Adrenal gland (tissue), 19 donors: ENCODE results near the gene ZSCAN16. TPM values are rescaled to one million over a fixed set of nuclear protein-coding genes. Genes with fewer than 3 reads are reported as not detected.
A peak's percentile ranks its signal among the peaks of the same experiment; 100 is the strongest.
"Not testable (repeated sequence)": the region's sequence is repeated elsewhere in the genome, so short reads cannot be mapped to it uniquely, and the experiment has no call there.

ENCODE experiments used
- DNase-seq, 7 donors: peaks; one replicate each; pipeline ENCODE4 v3.0.0-alpha.2; 2019 to 2020
- H3K27ac ChIP-seq, 5 donors: fragments of 200-600 bp; sonication (generic) in 4 of 5; 1 replicate in 3 of 5; 2 replicates in 2 of 5; pipeline versions ENCODE4 v1.5.1 to v1.8.0; 2016 to 2020; ENCODE audit warnings: mild to moderate bottlenecking in 1 of 5
- H3K27me3 ChIP-seq: fragments of 200-600 bp; 2 replicates; pipeline ENCODE4 v1.8.0; 2021
- H3K36me3 ChIP-seq, 2 donors: fragments of 200-600 bp; replicated peaks in 1 of 2; 1 replicate in 1 of 2; 2 replicates in 1 of 2; pipeline versions ENCODE4 v1.5.1 to v1.8.0; 2018 to 2022
- H3K4me1 ChIP-seq, 2 donors: fragments of 200-600 bp; replicated peaks in 1 of 2; 1 replicate in 1 of 2; 2 replicates in 1 of 2; pipeline versions ENCODE4 v1.5.1 to v1.8.0; 2018 to 2021
- H3K4me3 ChIP-seq, 4 donors: fragments of 200-600 bp; sonication (generic) in 3 of 4; one replicate each; pipeline ENCODE4 v1.5.1; 2016 to 2018
- H3K9me3 ChIP-seq, 3 donors: fragments of 200-600 bp; sonication (generic) in 1 of 3; replicated peaks in 1 of 3; 1 replicate in 2 of 3; 2 replicates in 1 of 3; pipeline versions ENCODE4 v1.5.1 to v1.8.0; 2016 to 2021
- POLR2A ChIP-seq, 2 donors: fragments of 450-650 bp; IDR thresholded peaks; one replicate each; pipeline ENCODE4 v1.6.1; 2017; ENCODE audit warnings: antibody characterized with exemption in 2 of 2, mild to moderate bottlenecking in 2 of 2, moderate library complexity in 1 of 2
- WGBS, 4 donors: extraction: QIAGEN DNeasy Blood & Tissue Kit in 2 of 4; methylation state at CpG; one replicate each; pipeline versions ENCODE4 v1.1.5 to v1.1.7; 2013 to 2017; 5-methylcytosine and 5-hydroxymethylcytosine counted together
- intact Hi-C, 2 donors: fragments of 100-400 bp; cut with DNase I; formaldehyde crosslinking; loops; one replicate each; pipeline versions ENCODE4 v1.14.1 to v1.15.0; 2022 to 2023
- long read RNA-seq, 10 donors: library from polyadenylated mRNA in 3 of 10; unstranded in 2 of 10; stranded (forward) in 1 of 10; transcript quantifications; one replicate each; pipeline ENCODE4 v2.0.0 and lab custom pipeline, GENCODE V29; 2021 to 2026
- polyA plus RNA-seq, 3 donors: library from polyadenylated mRNA; stranded (reverse); fragments of 200-250 nt in 2 of 3; fragments of 350-450 nt in 1 of 3; fragmentation: Illumina TruSeq in 1 of 3; extraction: RNeasy Lipid Tissue Mini Kit (QIAGEN cat#74804) in 1 of 3; gene quantifications; one replicate each; pipeline ENCODE4 v1.2.3, GENCODE V29; 2013 to 2014
- total RNA-seq, 9 donors: library from RNA; depleted of rRNA in 4 of 9; stranded (reverse); fragments of >200 nt in 4 of 9; fragments of 120-200 nt in 1 of 9; fragmentation: NEBNext Ultra II Directional in 1 of 9; extraction: Animal tissue kit (Norgen Biotek cat#: 25700) in 1 of 9; gene quantifications; one replicate each; pipeline versions ENCODE4 v1.1.0 to v1.2.4, GENCODE V29; 2013 to 2023
- TF ChIP-seq, protein P1 (sequence below), 6 experiments: fragments of 450-650 bp in 4 of 6; fragments of 200-600 bp in 2 of 6; sonication (generic) in 1 of 6; IDR thresholded peaks; 1 replicate in 5 of 6; 2 replicates in 1 of 6; pipeline versions ENCODE4 v1.5.1 to v1.8.0; 2016 to 2021; ENCODE audit warnings: antibody characterized with exemption in 6 of 6, mild to moderate bottlenecking in 2 of 6, moderate library complexity in 1 of 6
- donor health status: healthy with polysubstance abuse.
- donor health status: Bipolar disorder and iron deficiency.
- donor health status: DM: yes; HTN: yes; CAD: no.
- donor health status: DM: no; HTN: no; CAD: no.
- donor health status: DM: no; HTN: no; CAD: no.
- donor health status: DM: yes; HTN: yes; CAD: no.

ZSCAN16 gene
- total RNA-seq (1 to 10 TPM; 1.8 to 6.9 (median 4.2) TPM), polyA plus RNA-seq (1 to 10 TPM; 7.9 to 9.6 (median 8.3) TPM)
- long read RNA-seq, donor 1, result 0 reads
- long read RNA-seq, donor 2, result 0 reads
- long read RNA-seq, donor 3, partial matches to known transcripts, result 0 of 36 reads
- long read RNA-seq, donor 3, other reads (novel, unspliced or antisense), result 35 of 36 reads
- long read RNA-seq, donor 4, transcript ZSCAN16-201 (4 exons, 1,328 nt), result major isoform, 8 of 10 reads
- long read RNA-seq, donor 4, partial matches to known transcripts, result 0 of 10 reads
- long read RNA-seq, donor 4, other reads (novel, unspliced or antisense), result 2 of 10 reads
- long read RNA-seq, donor 5, partial matches to known transcripts, result 1 of 3 reads
- long read RNA-seq, donor 5, other reads (novel, unspliced or antisense), result 0 of 3 reads
- long read RNA-seq, donor 6, transcript ZSCAN16-201 (4 exons, 1,328 nt), result major isoform, 5 of 6 reads
- long read RNA-seq, donor 6, partial matches to known transcripts, result 0 of 6 reads
- long read RNA-seq, donor 6, other reads (novel, unspliced or antisense), result 1 of 6 reads
- long read RNA-seq, donor 7, result 0 reads
- long read RNA-seq, donor 8, partial matches to known transcripts, result 76 of 76 reads
- long read RNA-seq, donor 8, other reads (novel, unspliced or antisense), result 0 of 76 reads
- long read RNA-seq, donor 9, result 0 reads
- long read RNA-seq, donor 10, result 0 reads

DNA sequence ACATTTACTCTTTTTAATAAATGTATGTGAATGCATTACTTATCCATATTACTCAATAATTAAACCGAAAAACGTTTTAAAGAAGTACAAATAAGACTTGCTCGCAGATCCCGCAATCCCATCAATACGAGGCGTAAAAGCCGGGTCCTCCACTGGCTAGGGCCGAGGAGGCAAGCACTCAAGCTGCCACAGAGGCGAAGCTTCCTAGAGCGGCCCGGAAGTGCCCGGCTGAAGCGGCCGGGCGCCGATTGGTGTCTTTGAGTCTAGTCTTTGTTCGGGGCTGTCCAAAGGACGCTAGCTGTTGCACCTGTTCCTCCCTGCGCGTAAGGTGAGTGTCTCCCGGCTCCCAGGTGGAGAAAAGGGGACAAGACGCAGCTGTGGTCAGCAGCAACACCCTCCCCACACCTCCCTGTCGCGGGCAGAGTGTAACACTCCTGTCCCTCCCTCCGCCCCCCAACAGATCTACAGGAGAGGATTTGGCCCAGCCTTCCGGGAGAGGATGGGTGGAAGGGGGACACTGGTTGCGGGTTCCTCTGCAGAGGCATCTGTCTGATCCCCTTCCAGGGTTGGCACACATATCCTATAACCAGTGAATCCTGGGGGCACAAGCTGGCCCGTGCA is at the start of gene ZSCAN16:
TSS of gene ZSCAN16 (plus strand) at position 260 of the 621 bp plus-strand sequence. CDS start 835 bp downstream, outside the sequence.
- Histone ChIP-seq H3K4me1 (peaks cover 4 to 18% of the 10 kb centered on the region in 2 donors), H3K36me3 (peaks cover 0 to 19% of the 10 kb centered on the region in 2 donors), H3K27me3 (no peaks in the 10 kb centered on the region), H3K27ac (peak within 1 kb of the TSS in 4 of 5 donors; percentile 22 to 83 (median 48)), H3K9me3 (no peaks in the 10 kb centered on the region), H3K4me3 (peak within 1 kb of the TSS; percentile 38 to 68 (median 52))
- WGBS, 4 donors, result 0 to 4% (median 2%) methylated on average over 9 to 28 of the region's 28 CpGs
- TF ChIP-seq, protein P1, sequence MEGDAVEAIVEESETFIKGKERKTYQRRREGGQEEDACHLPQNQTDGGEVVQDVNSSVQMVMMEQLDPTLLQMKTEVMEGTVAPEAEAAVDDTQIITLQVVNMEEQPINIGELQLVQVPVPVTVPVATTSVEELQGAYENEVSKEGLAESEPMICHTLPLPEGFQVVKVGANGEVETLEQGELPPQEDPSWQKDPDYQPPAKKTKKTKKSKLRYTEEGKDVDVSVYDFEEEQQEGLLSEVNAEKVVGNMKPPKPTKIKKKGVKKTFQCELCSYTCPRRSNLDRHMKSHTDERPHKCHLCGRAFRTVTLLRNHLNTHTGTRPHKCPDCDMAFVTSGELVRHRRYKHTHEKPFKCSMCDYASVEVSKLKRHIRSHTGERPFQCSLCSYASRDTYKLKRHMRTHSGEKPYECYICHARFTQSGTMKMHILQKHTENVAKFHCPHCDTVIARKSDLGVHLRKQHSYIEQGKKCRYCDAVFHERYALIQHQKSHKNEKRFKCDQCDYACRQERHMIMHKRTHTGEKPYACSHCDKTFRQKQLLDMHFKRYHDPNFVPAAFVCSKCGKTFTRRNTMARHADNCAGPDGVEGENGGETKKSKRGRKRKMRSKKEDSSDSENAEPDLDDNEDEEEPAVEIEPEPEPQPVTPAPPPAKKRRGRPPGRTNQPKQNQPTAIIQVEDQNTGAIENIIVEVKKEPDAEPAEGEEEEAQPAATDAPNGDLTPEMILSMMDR (IDR thresholded peaks at IDR 0.05), result no peak
- peak in 1 of 2 donors; percentile 28 for TF ChIP-seq POLR2A (IDR thresholded peaks at IDR 0.05)
- DNase-seq, result peak; percentile 77 to 87 (median 79)
- intact Hi-C loops, result no loop called here

DNA sequence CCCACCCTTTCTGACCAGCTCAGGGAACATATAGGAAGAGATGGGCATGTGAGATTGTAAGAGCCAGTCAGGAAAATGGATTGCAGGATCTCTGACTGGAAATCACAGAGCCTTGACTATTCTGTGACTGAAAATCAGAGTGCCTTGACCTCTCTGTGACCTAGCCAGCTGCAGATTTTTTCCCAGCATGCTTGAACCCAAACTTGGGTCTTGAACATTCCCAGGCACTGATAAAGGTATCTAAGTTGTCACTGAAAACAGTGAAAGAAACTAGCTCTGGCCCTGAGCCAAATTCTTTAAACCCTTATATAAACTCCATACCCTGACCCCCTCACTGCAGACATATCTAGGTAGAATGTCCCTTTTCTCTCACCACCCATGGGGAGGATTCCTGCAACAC is 46.4 kb upstream of the ZSCAN16 start:
- Histone ChIP-seq H3K27ac (no peak overlapping the region), H3K36me3 (no peaks in the 10 kb centered on the region), H3K4me3 (no peak overlapping the region), H3K27me3 (no peaks in the 10 kb centered on the region), H3K9me3 (no peaks in the 10 kb centered on the region), H3K4me1 (peaks cover 6 to 8% of the 10 kb centered on the region in 2 donors)
- intact Hi-C loops, result no loop called here
- DNase-seq, result no peak
- TF ChIP-seq, protein P1 (IDR thresholded peaks at IDR 0.05), result no peak
- TF ChIP-seq POLR2A (IDR thresholded peaks at IDR 0.05), result no peak

DNA sequence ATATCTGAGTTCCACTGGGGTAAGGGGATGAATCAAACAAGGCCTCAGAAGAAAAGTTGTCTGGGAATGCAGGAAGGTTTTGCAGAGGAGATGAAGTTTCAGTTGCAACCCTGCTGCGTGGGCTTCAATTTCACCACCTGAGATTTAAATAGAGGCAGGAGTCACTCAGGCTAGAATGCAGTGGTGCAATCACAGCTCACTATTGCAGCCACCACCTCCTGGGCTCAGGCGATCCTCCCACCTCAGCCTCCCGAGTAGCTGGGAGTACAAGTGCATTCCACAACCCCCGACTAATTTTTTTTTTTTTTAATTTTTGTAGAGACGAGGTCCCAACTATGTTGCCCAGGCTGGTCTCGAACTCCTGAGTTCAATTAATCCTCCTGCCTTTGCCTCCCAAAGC is 45.6 kb upstream of the ZSCAN16 start:
- WGBS, 4 donors, result 87 to 94% (median 90%) methylated on average over 6 of the region's 6 CpGs
- no peak overlapping the region for H3K27ac ChIP-seq
- H3K4me1 ChIP-seq, result peaks cover 6 to 8% of the 10 kb centered on the region in 2 donors
- TF ChIP-seq, protein P1 (IDR thresholded peaks at IDR 0.05), result no peak
- no peak for TF ChIP-seq POLR2A (IDR thresholded peaks at IDR 0.05)
- no peaks in the 10 kb centered on the region for H3K9me3 ChIP-seq
- no peaks in the 10 kb centered on the region for H3K36me3 ChIP-seq
- no peak for DNase-seq
- H3K27me3 ChIP-seq, result no peaks in the 10 kb centered on the region
- H3K4me3 ChIP-seq, result no peak overlapping the region
- intact Hi-C loops, result no loop called here

DNA sequence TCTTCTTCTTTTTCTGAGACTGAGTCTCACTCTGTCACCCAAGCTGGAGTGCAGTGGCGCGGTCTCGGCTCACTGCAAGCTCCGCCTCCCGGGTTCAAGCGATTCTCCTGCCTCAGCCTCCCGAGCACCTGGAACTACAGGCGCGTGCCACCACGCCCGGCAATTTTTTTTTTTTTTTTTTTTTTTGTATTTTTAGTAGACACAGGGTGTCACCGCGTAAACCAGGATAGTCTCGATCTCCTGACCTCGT is 44.1 kb upstream of the ZSCAN16 start, which contains the start of gene ZNF165:
TSS of gene ZNF165 (plus strand) at position 188 of the 250 bp plus-strand sequence. CDS start 4,913 bp downstream, outside the sequence.
- peak in 1 of 7 donors; percentile 31 for DNase-seq
- intact Hi-C loops, result loop anchor here in 1 of 2 donors (10.0 kb wide), 1 partner anchor 274 kb away; no protein-coding TSS in a partner anchor
- not testable (repeated sequence) for H3K4me1 ChIP-seq, H3K36me3 ChIP-seq, H3K27me3 ChIP-seq, H3K9me3 ChIP-seq
- peak within 1 kb of the TSS; percentile 46 to 94 (median 82) for H3K27ac ChIP-seq
- H3K4me3 ChIP-seq, result peak within 1 kb of the TSS; percentile 48 to 66 (median 54)
- 0 to 4% (median 0%) methylated on average over 15 of the region's 15 CpGs for WGBS, 4 donors
